ENCODE measurements around the gene ASL. TPM values are rescaled to one million over a fixed set of nuclear protein-coding genes. Genes with fewer than 3 reads are reported as not detected.
"Not testable (repeated sequence)": the region's sequence is repeated elsewhere in the genome, so short reads cannot be mapped to it uniquely, and the experiment has no call there.

ASL gene
- total RNA-seq, 1 donor from 2014 or later = 386 TPM

DNA sequence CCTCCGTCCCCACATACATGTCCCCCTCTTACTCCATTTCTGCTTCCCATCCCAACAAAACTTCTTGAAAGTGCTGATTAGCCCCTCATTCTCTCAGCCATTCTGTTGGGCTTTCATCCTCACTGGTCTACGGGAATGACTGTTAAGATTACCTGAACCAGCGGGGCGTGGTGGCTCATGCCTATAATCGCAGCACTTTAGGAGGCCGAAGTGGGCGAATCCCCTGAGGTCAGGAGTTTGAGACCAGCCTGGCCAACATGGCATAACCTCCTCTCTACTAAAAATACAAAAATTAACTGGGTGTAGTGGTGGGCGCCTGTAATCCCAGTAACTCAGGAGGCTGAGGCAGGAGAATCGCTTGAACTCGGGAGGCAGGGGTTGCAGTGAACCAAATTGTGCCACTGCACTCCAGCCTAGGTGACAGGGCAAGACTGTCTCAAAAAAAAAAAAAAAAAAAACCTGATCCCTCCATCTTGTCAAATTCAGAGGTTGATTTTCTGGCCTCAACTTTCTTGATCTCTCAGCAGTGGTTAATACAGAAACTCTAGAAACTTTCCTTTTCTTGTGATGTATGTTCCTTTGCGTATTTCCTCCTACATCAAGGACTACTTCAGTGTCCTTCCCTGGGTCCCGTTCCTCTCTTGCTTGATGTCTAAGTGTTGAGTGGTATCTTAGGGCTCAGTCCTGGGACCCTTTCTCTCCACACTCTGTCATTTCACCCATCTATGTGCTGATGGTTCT is 41.2 kb downstream of the ASL start:
- not testable (repeated sequence) for DNase-seq (ENCODE audit: low spot score); ATAC-seq

GRCh38 chr7:66118603-66119002 is 43.0 kb downstream of the ASL start:
- no peak for DNase-seq (ENCODE audit: low spot score)
- ATAC-seq = no peak

DNA sequence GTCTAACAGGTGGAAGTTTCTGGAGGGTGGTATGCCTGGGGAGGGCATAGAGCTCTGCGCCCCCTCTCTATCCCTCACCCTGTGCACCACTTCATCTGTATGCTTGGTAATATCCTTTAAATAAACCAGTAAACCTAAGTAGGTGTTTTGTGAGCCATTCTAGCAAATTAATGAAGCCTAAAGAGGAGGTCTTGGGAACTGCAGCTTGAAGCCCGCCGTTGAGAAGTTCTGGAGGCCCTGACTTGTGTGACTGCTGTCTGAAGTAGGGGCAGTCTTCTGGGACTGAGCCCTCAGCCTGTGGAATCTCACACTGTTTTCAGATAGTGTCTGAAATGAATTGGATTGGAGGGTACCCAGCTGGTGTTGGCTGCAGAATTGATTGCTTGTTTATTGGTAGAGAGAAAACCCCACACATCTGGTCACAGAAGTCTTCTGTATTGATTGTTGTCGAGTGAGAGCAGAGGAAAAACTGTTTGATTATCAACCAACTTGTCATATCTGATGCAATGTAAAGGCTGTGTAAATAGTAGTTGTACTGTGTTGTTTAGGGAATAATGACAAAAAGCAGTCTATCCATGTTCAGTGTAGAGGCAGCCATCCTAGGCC is 43.7 kb downstream of the ASL start:
- ATAC-seq (no peak), DNase-seq (ENCODE audit: low spot score) (no peak)

DNA sequence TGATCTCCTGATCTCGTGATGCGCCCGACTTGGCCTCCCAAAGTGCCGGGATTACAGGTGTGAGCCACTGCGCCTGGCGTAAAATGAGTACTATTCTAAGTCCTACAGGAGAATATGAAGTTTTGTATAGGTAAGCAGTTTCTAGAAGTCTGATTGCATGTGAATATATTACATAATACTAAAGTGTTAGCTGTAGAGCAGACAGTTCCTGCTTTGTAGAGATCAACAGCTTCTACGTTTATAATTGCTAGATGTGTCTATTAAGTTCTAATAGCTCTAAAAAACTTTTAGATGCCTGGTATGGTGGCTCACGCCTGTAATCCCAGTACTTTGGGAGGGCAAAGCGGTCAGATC is 47.5 kb downstream of the ASL start:
- ATAC-seq (no peak), DNase-seq (ENCODE audit: low spot score) (no peak)

DNA sequence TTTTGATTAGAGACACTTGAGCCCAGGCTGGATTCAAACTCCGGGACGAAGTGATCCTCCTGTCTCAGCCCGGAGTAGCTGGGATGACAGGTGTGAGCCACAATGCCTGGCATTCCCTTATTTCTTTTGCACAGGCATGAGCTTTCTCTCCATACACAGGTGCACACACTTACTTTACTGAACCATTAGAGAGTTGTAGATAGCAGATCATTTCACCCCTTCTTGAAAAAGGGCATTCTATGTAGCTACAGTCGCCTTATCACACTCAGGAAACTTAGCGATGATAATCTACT is 48.9 kb downstream of the ASL start:
- not testable (repeated sequence) for DNase-seq (ENCODE audit: low spot score); ATAC-seq

DNA sequence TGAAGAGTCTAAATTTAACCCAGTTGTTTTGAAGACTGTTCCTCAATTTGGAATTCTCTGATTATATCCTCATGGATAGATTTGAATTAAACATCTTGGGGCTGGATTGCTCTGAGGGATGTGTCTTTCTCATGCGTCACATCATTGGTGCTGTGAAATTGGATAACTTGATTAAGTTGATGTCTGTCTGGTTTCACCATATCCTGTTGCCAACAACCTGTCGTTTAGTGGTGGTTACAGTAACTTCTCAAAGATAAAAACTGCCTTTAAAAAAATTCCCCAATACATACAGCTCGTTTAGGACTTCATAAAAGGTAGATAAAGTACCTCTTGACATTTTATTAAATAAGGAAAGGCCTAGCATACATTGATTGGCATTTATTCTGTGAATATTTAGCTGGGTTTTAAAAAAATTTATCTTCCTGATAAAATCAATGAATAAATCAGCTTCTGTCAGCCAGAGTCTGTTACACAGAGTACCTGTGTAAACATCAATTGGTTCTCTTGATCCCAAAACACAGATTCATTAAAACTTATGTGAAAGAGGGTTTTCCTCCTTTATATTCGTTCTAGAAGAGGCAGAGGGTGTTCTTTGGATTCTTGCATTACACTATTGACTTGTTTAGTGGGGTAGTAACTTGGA is 49.6 kb downstream of the ASL start:
- ATAC-seq (no peak), DNase-seq (ENCODE audit: low spot score) (no peak)

- not testable (repeated sequence) for DNase-seq (ENCODE audit: low spot score)
- ATAC-seq = peak; percentile 54
These were observed 50.2 kb downstream of the ASL start for GRCh38 chr7:66125781-66126352.

DNA sequence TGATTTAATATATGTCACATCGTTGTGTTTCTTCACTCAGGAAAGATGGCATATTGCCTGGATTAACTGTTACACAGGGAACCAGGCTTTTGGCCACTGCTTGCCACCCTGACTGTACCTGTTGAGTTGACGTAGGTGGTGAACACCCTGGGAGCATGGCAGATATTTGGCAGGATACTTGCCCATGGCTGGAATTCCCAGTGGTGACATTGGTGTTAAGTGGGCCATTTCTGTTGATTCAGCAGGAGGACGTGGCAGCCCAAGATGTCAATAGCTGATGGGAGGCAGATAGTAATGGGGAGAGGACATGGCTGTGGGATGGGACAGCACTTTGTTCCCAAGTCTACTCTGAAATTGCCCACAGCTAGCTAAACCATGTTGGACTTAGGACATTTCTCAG is 51.6 kb downstream of the ASL start:
- ATAC-seq (peak; percentile 77), DNase-seq (ENCODE audit: low spot score) (peak; percentile 77)

DNA sequence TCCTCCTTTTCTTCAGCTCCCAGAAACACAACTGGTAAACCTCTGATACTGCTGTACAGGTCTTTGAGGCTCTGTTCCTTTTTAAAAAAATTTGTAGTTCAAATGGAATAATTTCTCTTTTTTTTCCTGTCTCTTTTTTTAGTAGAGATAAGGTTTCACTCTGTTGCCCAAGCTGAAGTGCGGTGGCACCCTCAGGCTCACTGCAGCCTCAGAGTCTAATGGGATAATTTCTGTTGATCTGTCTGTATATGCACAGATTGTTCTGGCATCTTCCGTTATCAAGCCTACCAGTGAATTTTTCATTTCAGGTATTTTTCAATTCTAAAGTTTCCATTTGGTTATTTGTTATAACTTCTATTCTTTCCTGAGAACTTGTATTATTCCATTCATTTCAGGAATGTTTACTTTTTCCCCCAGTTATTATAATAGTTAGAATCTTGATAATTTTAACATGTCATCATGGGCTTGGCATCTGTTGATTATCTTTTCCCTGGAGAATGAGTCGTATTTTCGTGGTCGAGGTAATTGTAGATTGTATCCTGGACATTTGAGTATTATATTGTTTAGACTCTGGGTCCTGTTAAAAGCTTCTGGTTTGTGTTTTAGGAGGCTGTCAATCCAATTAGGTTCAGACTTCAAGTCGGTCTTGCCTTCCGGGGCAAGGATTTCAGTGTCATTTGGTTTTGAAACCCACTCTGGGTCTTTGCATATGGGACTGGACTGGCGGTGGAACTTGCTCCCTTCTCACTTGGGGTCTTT is 63.6 kb downstream of the ASL start:
- DNase-seq (ENCODE audit: low spot score) = no peak

DNA sequence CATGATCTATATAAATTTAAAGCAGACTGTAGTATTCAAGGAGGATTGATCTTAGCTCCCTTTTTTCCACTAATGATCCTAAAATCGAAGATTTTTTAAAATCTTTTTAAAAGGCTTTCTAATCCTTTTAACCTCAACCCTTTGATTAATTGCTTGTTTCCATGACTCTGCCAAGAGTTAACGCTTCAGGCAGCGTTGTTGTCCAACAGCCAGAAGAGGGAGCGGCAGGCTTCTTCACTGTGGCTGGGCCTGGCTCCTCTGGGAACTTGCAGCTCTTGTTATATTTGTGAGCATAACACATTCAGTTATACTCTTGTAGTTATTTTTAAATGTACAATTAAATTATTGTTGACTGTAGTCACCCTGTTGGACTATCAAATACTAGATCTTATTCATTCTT is 65.3 kb downstream of the ASL start:
- peak; percentile 75 for ATAC-seq
- DNase-seq (ENCODE audit: low spot score) = peak; percentile 71

More for the DNA sequence above, 63.6 kb downstream of the ASL start:
- ATAC-seq = no peak

- DNase-seq (ENCODE audit: low spot score) = peak; percentile 69
These were observed 66.7 kb downstream of the ASL start for GRCh38 chr7:66142334-66142733.

GRCh38 chr7:66142996-66143395 is 67.4 kb downstream of the ASL start:
- DNase-seq (ENCODE audit: low spot score) (no peak), ATAC-seq (peak; percentile 17)

More at GRCh38 chr7:66142334-66142733, 66.7 kb downstream of the ASL start:
- ATAC-seq = peak; percentile 86

Other genes with a start within 250 kb of the ASL start
- 17.7 TPM for gene VKORC1L1, start 202.7 kb upstream of the ASL start, total RNA-seq
- 64.2 TPM for gene GUSB, start 93.6 kb upstream of the ASL start, total RNA-seq
- gene CRCP, start 39.0 kb downstream of the ASL start, total RNA-seq = 17.5 TPM
- 14.5 TPM for gene TPST1, start 129.5 kb downstream of the ASL start, total RNA-seq

Data from left lobe of liver (tissue), 2 donors.